Endothelial cell of umbilical vein (primary cell): ENCODE data around the gene CHIT1. TPM values are rescaled to one million over a fixed set of nuclear protein-coding genes. Genes with fewer than 3 reads are reported as not detected.

ENCODE experiments used
- BruUV-seq: library from RNA; stranded (reverse); fragments of 400-500 nt; replicated peaks from 2 replicates; lab custom pipeline; 2021; lab: Mats Ljungman, UMichigan
- CTCF ChIA-PET: fragments of 300-600, 350-600 bp; sonication (Branson Sonifier 250); formaldehyde crosslinking; loops from one replicate; lab custom pipeline; 2021; ENCODE audit warnings: antibody characterized with exemption, inconsistent platforms; lab: Charles Lee
- POLR2A ChIA-PET: fragments of 300-600, 350-600 bp; sonication (Branson Sonifier 250); formaldehyde crosslinking; loops from one replicate; lab custom pipeline; 2021; ENCODE audit warnings: antibody characterized with exemption, inconsistent platforms; lab: Charles Lee
- DNase-seq: peaks from one replicate; pipeline ENCODE4 v3.0.0-alpha.2; 2011; ENCODE audit warnings: low read depth, low spot score
- FAIRE-seq: peaks from 2 replicates; lab custom pipeline; 2011; peaks lifted over from hg19 to GRCh38; lab: Jason Lieb, UNC
- H2AFZ ChIP-seq: 2 replicates; pipeline ENCODE4 v1.6.0; 2012; ENCODE audit warnings: low read depth, low read length, control low read depth, inconsistent platforms
- H3K27ac ChIP-seq: 2 replicates; pipeline ENCODE4 v1.5.1; 2011; ENCODE audit warnings: low read depth, mild to moderate bottlenecking, control low read depth, low read length, moderate library complexity; ENCODE audit not compliant: insufficient read depth
- H3K27me3 ChIP-seq, 2 experiments: 2 replicates each; pipeline versions ENCODE4 v1.6.0 to v1.6.1; 2011; ENCODE audit warnings: low read length in 2 of 2, mixed read lengths in 1 of 2; ENCODE audit not compliant: control insufficient read depth in 2 of 2, insufficient read depth in 2 of 2
- H3K36me3 ChIP-seq, 2 experiments: 2 replicates in 1 of 2; 3 replicates in 1 of 2; pipeline ENCODE4 v1.5.1; 2011; ENCODE audit warnings: low read length in 2 of 2, mild to moderate bottlenecking in 1 of 2, moderate library complexity in 1 of 2; ENCODE audit not compliant: control insufficient read depth in 2 of 2, insufficient read depth in 2 of 2; ENCODE audit errors: extremely low read depth in 1 of 2
- H3K4me1 ChIP-seq: 3 replicates; pipeline ENCODE4 v1.5.1; 2011; ENCODE audit warnings: mild to moderate bottlenecking, low read length; ENCODE audit not compliant: control insufficient read depth, insufficient read depth; ENCODE audit errors: extremely low read depth
- H3K4me2 ChIP-seq: 2 replicates; pipeline ENCODE4 v1.6.1; 2011; ENCODE audit warnings: low read length, control low read depth, mixed read lengths; ENCODE audit not compliant: insufficient read depth
- H3K4me3 ChIP-seq, 3 experiments: fragments of 200-600 bp in 1 of 3; sonication (generic), shearing (Covaris generic) in 1 of 3; replicated peaks in 1 of 3; 2 replicates each; pipeline ENCODE4 v1.5.1; 2011 to 2016; ENCODE audit warnings: control low read depth in 3 of 3, low read length in 3 of 3, mild to moderate bottlenecking in 2 of 3, inconsistent platforms in 1 of 3, low read depth in 1 of 3, moderate library complexity in 1 of 3; ENCODE audit not compliant: insufficient read depth in 1 of 3
- H3K79me2 ChIP-seq: 2 replicates; pipeline ENCODE4 v1.6.0; 2012; ENCODE audit warnings: low read length, inconsistent platforms; ENCODE audit not compliant: control insufficient read depth, insufficient read depth
- H3K9ac ChIP-seq: replicated peaks from 2 replicates; pipeline ENCODE3; 2011; ENCODE audit warnings: low read length, control low read depth; ENCODE audit not compliant: insufficient read depth; ENCODE audit errors: extremely low read depth
- H3K9me1 ChIP-seq: replicated peaks from 3 replicates; pipeline ENCODE4 v1.6.0; 2011; ENCODE audit warnings: mild to moderate bottlenecking, low read length; ENCODE audit not compliant: control insufficient read depth, insufficient read depth; ENCODE audit errors: extremely low read depth
- H3K9me3 ChIP-seq: replicated peaks from 2 replicates; pipeline ENCODE4 v1.5.1; 2012; ENCODE audit warnings: low read length, inconsistent platforms; ENCODE audit not compliant: control insufficient read depth, insufficient read depth
- H4K20me1 ChIP-seq: replicated peaks from 2 replicates; pipeline ENCODE3; 2011; ENCODE audit warnings: mild to moderate bottlenecking, low read length; ENCODE audit not compliant: control insufficient read depth, insufficient read depth; ENCODE audit errors: extremely low read depth
- EZH2 ChIP-seq: IDR thresholded peaks from 2 replicates; pipeline ENCODE4 v1.6.1; 2012; ENCODE audit warnings: borderline replicate concordance, low read depth, mild to moderate bottlenecking, moderate library complexity, low read length, inconsistent platforms; ENCODE audit not compliant: severe bottlenecking
- FOS ChIP-seq: IDR thresholded peaks from 2 replicates; pipeline ENCODE4 v1.6.1; 2011; ENCODE audit warnings: mild to moderate bottlenecking, low read length, moderate library complexity, borderline replicate concordance; ENCODE audit not compliant: insufficient read depth
- GATA2 ChIP-seq: IDR thresholded peaks from 2 replicates; pipeline ENCODE4 v1.7.0; 2011; ENCODE audit warnings: low read depth, mild to moderate bottlenecking, moderate library complexity, mixed read lengths, low read length; ENCODE audit not compliant: insufficient read length, insufficient read depth
- JUN ChIP-seq: IDR thresholded peaks from 2 replicates; pipeline ENCODE4 v1.6.1; 2011; ENCODE audit warnings: borderline replicate concordance, low read depth; ENCODE audit not compliant: insufficient read length, insufficient read depth
- MYC ChIP-seq: IDR thresholded peaks from one replicate; pipeline ENCODE4 v1.6.1; 2011; ENCODE audit warnings: mild to moderate bottlenecking, low read depth, low read length
- POLR2A ChIP-seq: IDR thresholded peaks from 2 replicates; pipeline ENCODE4 v1.6.1; 2012; ENCODE audit warnings: low read depth, mild to moderate bottlenecking, control low read depth, low read length
- POLR2AphosphoS5 ChIP-seq: IDR thresholded peaks from 2 replicates; pipeline ENCODE4 v1.6.1; 2012; ENCODE audit warnings: low read depth, mild to moderate bottlenecking, control low read depth, low read length, moderate library complexity; ENCODE audit not compliant: insufficient read depth
- dilution Hi-C: fragments of 300-500 bp; cut with MboI; formaldehyde crosslinking; loops from one replicate; pipeline ENCODE4 v1.15.0; 2019; ENCODE audit warnings: low sequenced_read_pairs; ENCODE audit not compliant: extremely low pct_ligation_motif_present
- intact Hi-C: fragments of 100-400 bp; cut with micrococcal nuclease; formaldehyde crosslinking; loops from one replicate; pipeline ENCODE4 v1.10.0; 2022
- polyA plus RNA-seq, 4 experiments: library from polyadenylated mRNA; depleted of rRNA in 3 of 4; stranded (reverse) in 3 of 4; unstranded in 1 of 4; fragments of >200 nt; gene quantifications; 2 replicates each; pipeline versions ENCODE4 v1.2.1 to v1.2.3, GENCODE V29; 2011 to 2012; ENCODE audit warnings: missing spikeins in 1 of 4
- total RNA-seq: library from RNA; stranded (reverse); gene quantifications from 2 replicates; pipeline ENCODE4 v1.2.3, GENCODE V29; 2021
- TF ChIP-seq, protein P1 (sequence below): IDR thresholded peaks from 2 replicates; pipeline ENCODE4 v1.6.1; 2011; ENCODE audit not compliant: insufficient read depth, insufficient read length
- TF ChIP-seq, protein P2 (sequence below), 2 donors: IDR thresholded peaks; 1 replicate in 1 of 2; 2 replicates in 1 of 2; pipeline ENCODE4 v1.5.1; 2011; ENCODE audit warnings: low read length in 2 of 2, mild to moderate bottlenecking in 2 of 2, moderate library complexity in 2 of 2, control low read depth in 1 of 2, inconsistent platforms in 1 of 2, low read depth in 1 of 2; ENCODE audit not compliant: insufficient read depth in 1 of 2; ENCODE audit errors: extremely low read depth in 1 of 2

The CHIT1 gene
- total and polyA plus RNA-seq, 2 donors (not counting 3 experiments of a cell fraction or from before 2014, with no cell fraction given) = not detected

DNA sequence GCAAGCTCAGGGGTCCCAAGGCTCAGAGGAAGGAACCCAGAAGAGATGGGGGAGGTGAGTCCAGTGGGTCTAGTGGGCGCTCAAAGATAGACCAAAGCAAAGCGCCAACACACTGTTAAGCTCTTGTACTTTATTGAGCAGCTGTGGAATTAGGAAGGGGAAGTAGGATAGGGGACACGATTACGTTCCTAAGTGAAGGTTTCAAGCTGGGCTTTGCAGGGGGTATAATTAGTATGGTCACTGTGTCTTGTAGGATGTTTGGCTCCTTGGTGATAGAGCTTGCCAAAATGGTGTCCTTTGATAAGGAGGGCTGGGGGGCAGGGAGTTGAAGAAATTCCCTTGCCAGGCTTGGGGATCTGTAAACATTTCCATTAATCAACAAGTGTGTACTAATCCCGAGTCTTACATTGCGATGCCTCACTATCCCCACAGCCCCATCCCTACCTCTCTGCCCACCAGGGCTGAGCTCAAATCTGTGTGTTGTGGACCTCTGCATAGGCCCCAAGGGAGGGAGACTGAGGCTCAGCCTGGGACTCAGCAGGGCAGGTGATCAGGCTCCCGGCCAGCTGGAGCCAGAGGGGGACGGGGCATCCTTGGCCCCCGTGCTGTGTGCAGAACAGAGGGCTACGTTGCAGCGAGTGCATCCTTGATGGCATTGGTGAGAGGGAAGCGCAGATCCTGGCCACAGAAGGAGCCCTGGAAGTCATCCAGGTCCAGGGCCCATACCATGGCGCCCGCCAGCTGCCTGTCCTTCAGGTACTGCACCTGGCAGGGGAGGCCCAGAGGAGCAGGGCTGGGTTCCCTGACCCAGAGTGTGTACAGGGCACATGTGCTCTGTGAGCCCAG lies 50.4 kb downstream of the CHIT1 start:
- Histone ChIP-seq H3K27ac (no peak overlapping the region), H3K4me3 (no peak overlapping the region), H3K4me1 (peaks cover 6% of the 10 kb centered on the region), H3K27me3 (no peaks in the 10 kb centered on the region), H3K9ac (no peak overlapping the region), H2AFZ (no peak overlapping the region), H3K9me1 (no peaks in the 10 kb centered on the region), H3K79me2 (no peaks in the 10 kb centered on the region), H3K4me2 (no peak overlapping the region), H3K36me3 (no peaks in the 10 kb centered on the region), H3K9me3 (no peaks in the 10 kb centered on the region), H4K20me1 (no peaks in the 10 kb centered on the region)
- CTCF ChIA-PET = interaction anchor here (1.6 to 3.6 kb wide), 3 partner anchors 37 to 61 kb away, joined by 5 to 17 read pairs (median 7); no protein-coding TSS in a partner anchor
- POLR2A ChIA-PET = no interaction called here
- TF ChIP-seq POLR2A (no peak), GATA2 (no peak), FOS (no peak), MYC (no peak), EZH2 (no peak), JUN (no peak), POLR2AphosphoS5 (no peak)
- TF ChIP-seq, protein P1, sequence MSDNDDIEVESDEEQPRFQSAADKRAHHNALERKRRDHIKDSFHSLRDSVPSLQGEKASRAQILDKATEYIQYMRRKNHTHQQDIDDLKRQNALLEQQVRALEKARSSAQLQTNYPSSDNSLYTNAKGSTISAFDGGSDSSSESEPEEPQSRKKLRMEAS = no peak
- TF ChIP-seq, protein P2, sequence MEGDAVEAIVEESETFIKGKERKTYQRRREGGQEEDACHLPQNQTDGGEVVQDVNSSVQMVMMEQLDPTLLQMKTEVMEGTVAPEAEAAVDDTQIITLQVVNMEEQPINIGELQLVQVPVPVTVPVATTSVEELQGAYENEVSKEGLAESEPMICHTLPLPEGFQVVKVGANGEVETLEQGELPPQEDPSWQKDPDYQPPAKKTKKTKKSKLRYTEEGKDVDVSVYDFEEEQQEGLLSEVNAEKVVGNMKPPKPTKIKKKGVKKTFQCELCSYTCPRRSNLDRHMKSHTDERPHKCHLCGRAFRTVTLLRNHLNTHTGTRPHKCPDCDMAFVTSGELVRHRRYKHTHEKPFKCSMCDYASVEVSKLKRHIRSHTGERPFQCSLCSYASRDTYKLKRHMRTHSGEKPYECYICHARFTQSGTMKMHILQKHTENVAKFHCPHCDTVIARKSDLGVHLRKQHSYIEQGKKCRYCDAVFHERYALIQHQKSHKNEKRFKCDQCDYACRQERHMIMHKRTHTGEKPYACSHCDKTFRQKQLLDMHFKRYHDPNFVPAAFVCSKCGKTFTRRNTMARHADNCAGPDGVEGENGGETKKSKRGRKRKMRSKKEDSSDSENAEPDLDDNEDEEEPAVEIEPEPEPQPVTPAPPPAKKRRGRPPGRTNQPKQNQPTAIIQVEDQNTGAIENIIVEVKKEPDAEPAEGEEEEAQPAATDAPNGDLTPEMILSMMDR (IDR thresholded peaks at IDR 0.05; ENCODE audit: extremely low read depth in 1 of 2, insufficient read depth in 1 of 2, low read depth in 1 of 2, low read length in 2 of 2) = no peak
- no TSS peak for BruUV-seq
- intact Hi-C loops = no loop called here
- dilution Hi-C loops = no loop called here
- no peak for DNase-seq
- FAIRE-seq = no peak
